GM18498 (cell line): ENCODE results near the gene RAD9A.
A peak's percentile ranks its signal among the peaks of the same experiment; 100 is the strongest.

Source experiments
- ATAC-seq: cut with Tn5 transposase; IDR thresholded peaks from one replicate; pipeline ENCODE4 v1.9.1; 2021; ENCODE audit warnings: mild to moderate bottlenecking, moderate library complexity; ENCODE audit not compliant: unreplicated experiment

The RAD9A gene

GRCh38 chr11:67408437-67409200 is 16.8 kb downstream of the RAD9A start:
- peak; percentile 8 for ATAC-seq

GRCh38 chr11:67409261-67409666 is 17.5 kb downstream of the RAD9A start:
- peak; percentile 50 for ATAC-seq

GRCh38 chr11:67409781-67410368 is 18.1 kb downstream of the RAD9A start:
- ATAC-seq: no peak

GRCh38 chr11:67410369-67410831 is 18.6 kb downstream of the RAD9A start:
- ATAC-seq: no peak

- ATAC-seq: no peak
Observed at GRCh38 chr11:67410984-67411784, 19.4 kb downstream of the RAD9A start.

- no peak for ATAC-seq
Observed at GRCh38 chr11:67411785-67412152, 20.0 kb downstream of the RAD9A start.

GRCh38 chr11:67412495-67413179 is 20.9 kb downstream of the RAD9A start:
- ATAC-seq: no peak

- ATAC-seq: no peak
Observed at GRCh38 chr11:67413266-67413849, 21.6 kb downstream of the RAD9A start.

- no peak for ATAC-seq
Observed at GRCh38 chr11:67415501-67416304, 23.9 kb downstream of the RAD9A start, which contains the start of gene CARNS1. Gene CARNS1 (plus strand): TSS chr11:67415678. CDS start chr11:67416200, 522 bp downstream.

GRCh38 chr11:67416416-67417335 is 24.9 kb downstream of the RAD9A start:
- ATAC-seq: no peak

- ATAC-seq: no peak
Observed at GRCh38 chr11:67417425-67417824, 25.6 kb downstream of the RAD9A start.

- no peak for ATAC-seq
Observed at GRCh38 chr11:67418476-67419281, 26.9 kb downstream of the RAD9A start.

GRCh38 chr11:67419325-67420049 is 27.7 kb downstream of the RAD9A start:
- no peak for ATAC-seq

- no peak for ATAC-seq
Observed at GRCh38 chr11:67420147-67420645, 28.4 kb downstream of the RAD9A start.

- peak; percentile 83 for ATAC-seq
Observed at GRCh38 chr11:67420646-67421429, 29.1 kb downstream of the RAD9A start.

GRCh38 chr11:67421430-67422031 is 29.7 kb downstream of the RAD9A start:
- ATAC-seq: no peak
